Trophoblast cell (in vitro differentiated cells and primary cell): ENCODE results near the gene DNMT1.

ENCODE experiments used
- DNase-seq, 2 donors: peaks; one replicate each; pipeline ENCODE4 v3.0.0-alpha.2; 2016
- H2AFZ ChIP-seq: 2 replicates; pipeline ENCODE4 v1.6.1; 2013; ENCODE audit warnings: low read length, moderate library complexity, mild to moderate bottlenecking; ENCODE audit not compliant: insufficient read depth, poor library complexity
- H2AK5ac ChIP-seq: 2 replicates; pipeline ENCODE4 v1.6.1; 2013; ENCODE audit warnings: mild to moderate bottlenecking, low read length
- H2BK120ac ChIP-seq: 2 replicates; pipeline ENCODE4 v1.6.1; 2013; ENCODE audit warnings: low read length, mild to moderate bottlenecking, moderate library complexity; ENCODE audit not compliant: insufficient read depth, poor library complexity
- H2BK12ac ChIP-seq: 2 replicates; pipeline ENCODE4 v1.6.1; 2013; ENCODE audit warnings: mild to moderate bottlenecking, low read length, moderate library complexity
- H2BK5ac ChIP-seq: 2 replicates; pipeline ENCODE4 v1.6.1; 2013; ENCODE audit warnings: low read length, low read depth, moderate library complexity, mild to moderate bottlenecking; ENCODE audit not compliant: poor library complexity
- H3K14ac ChIP-seq: 2 replicates; pipeline ENCODE4 v1.6.1; 2013; ENCODE audit warnings: mild to moderate bottlenecking, low read length
- H3K18ac ChIP-seq: 2 replicates; pipeline ENCODE4 v1.6.1; 2013; ENCODE audit warnings: mild to moderate bottlenecking, low read length
- H3K23ac ChIP-seq: 2 replicates; pipeline ENCODE4 v1.6.1; 2013; ENCODE audit warnings: low read length
- H3K27ac ChIP-seq: 2 replicates; pipeline ENCODE4 v1.5.1; 2013; ENCODE audit warnings: low read depth, mild to moderate bottlenecking, inconsistent platforms, low read length, moderate library complexity
- H3K27me3 ChIP-seq: 2 replicates; pipeline ENCODE4 v1.6.1; 2013; ENCODE audit warnings: inconsistent platforms, mild to moderate bottlenecking, low read length, moderate library complexity; ENCODE audit not compliant: insufficient read depth
- H3K36me3 ChIP-seq, 2 experiments: 1 replicate in 1 of 2; 2 replicates in 1 of 2; pipeline ENCODE4 v1.6.1; 2013; ENCODE audit warnings: low read length in 2 of 2, mild to moderate bottlenecking in 2 of 2, moderate library complexity in 1 of 2; ENCODE audit not compliant: insufficient read depth in 2 of 2, control insufficient read depth in 1 of 2
- H3K4ac ChIP-seq: 2 replicates; pipeline ENCODE4 v1.6.1; 2013; ENCODE audit warnings: low read depth, mild to moderate bottlenecking, low read length, moderate library complexity
- H3K4me1 ChIP-seq, 2 experiments: 1 replicate in 1 of 2; 2 replicates in 1 of 2; pipeline ENCODE4 v1.6.1; 2013; ENCODE audit warnings: low read length in 2 of 2, mild to moderate bottlenecking in 2 of 2, moderate library complexity in 1 of 2; ENCODE audit not compliant: insufficient read depth in 2 of 2, control insufficient read depth in 1 of 2
- H3K4me2 ChIP-seq: 2 replicates; pipeline ENCODE4 v1.6.1; 2013; ENCODE audit warnings: inconsistent platforms, mild to moderate bottlenecking, low read length, moderate library complexity
- H3K4me3 ChIP-seq: 2 replicates; pipeline ENCODE4 v1.5.1; 2013; ENCODE audit warnings: mild to moderate bottlenecking, low read depth, low read length, inconsistent platforms
- H3K79me1 ChIP-seq: one replicate; pipeline ENCODE4 v1.6.1; 2013; ENCODE audit warnings: low read length
- H3K79me2 ChIP-seq: 2 replicates; pipeline ENCODE4 v1.6.1; 2013; ENCODE audit warnings: low read length, mild to moderate bottlenecking; ENCODE audit not compliant: control insufficient read depth, insufficient read depth, poor library complexity
- H3K9ac ChIP-seq: 2 replicates; pipeline ENCODE4 v1.6.1; 2013; ENCODE audit warnings: mild to moderate bottlenecking, low read length
- H3K9me3 ChIP-seq: 2 replicates; pipeline ENCODE4 v1.6.1; 2013; ENCODE audit warnings: low read depth, mild to moderate bottlenecking, control low read depth, inconsistent platforms, low read length; ENCODE audit not compliant: insufficient read depth
- H4K12ac ChIP-seq: 2 replicates; pipeline ENCODE4 v1.6.1; 2013; ENCODE audit warnings: low read depth, mild to moderate bottlenecking, low read length, moderate library complexity
- H4K8ac ChIP-seq: 2 replicates; pipeline ENCODE4 v1.6.1; 2013; ENCODE audit warnings: low read depth, mild to moderate bottlenecking, low read length, moderate library complexity
- H4K91ac ChIP-seq: one replicate; pipeline ENCODE4 v1.6.1; 2013; ENCODE audit warnings: low read depth, mild to moderate bottlenecking, low read length, moderate library complexity
- WGBS: extraction: QIAGEN DNeasy Blood & Tissue Kit; methylation state at CpG from one replicate; pipeline ENCODE4 v1.1.7; 2013; ENCODE audit warnings: missing lambda C conversion rate; ENCODE audit not compliant: insufficient read length, insufficient coverage; ENCODE audit errors: extremely low coverage; 5-methylcytosine and 5-hydroxymethylcytosine counted together

The DNMT1 gene

DNA sequence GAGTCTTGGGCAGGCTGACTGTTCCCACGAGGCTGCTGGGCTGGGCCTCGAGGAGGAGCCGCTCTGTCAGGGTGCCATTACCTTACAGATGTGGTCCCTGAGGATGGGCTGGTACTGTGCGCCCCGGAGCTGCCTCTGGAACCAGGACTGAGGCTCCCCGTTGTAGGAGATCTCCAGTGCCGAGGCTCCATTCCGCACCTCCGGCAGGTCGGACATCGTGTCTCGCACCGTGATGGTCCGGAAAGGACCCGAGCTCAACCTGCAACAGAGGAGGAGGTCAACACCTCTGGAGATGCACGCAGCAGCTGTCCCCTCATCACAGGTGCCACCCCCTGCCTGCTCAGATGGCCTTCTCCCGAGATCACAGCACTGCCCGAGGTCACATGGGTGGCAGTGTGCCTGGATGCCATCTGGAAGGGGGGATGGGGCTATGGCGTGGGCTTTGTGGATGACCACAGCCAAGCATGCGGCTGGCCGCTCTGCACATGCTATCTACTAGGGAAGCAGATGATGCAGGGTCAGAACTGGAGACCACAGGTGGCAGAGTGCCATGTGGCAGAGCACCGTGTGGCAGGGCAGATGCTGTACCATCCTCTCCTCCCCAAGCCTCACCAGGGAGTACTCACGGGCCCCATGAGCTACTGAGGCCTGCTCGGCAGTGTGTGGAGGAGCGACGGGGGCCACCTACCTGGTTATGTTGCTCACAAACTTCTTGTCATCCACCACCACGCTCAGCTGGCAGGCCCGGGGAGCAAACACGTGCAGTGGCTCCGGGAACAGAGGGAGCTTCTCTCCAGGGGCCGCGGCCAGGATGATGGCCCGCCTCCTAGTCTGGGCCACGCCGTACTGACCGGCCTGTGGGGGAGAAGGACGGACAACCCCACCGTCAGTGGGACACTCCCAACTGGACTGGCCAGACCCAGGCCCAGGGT lies 56.7 kb downstream of the DNMT1 start:
- Histone ChIP-seq H2BK12ac (no peak overlapping the region), H3K36me3 (peaks cover 87 to 93% of the 10 kb centered on the region in 2 experiments), H3K27ac (no peak overlapping the region), H2BK120ac (no peak overlapping the region), H3K23ac (no peak overlapping the region), H3K9me3 (no peaks in the 10 kb centered on the region), H4K8ac (no peak overlapping the region), H3K4me3 (no peak overlapping the region), H3K79me1 (no peaks in the 10 kb centered on the region), H3K14ac (no peak overlapping the region), H3K4me2 (no peak overlapping the region), H2AK5ac (no peak overlapping the region), H3K9ac (no peak overlapping the region), H3K79me2 (no peaks in the 10 kb centered on the region), H4K12ac (no peak overlapping the region), H3K4me1 (no peaks in the 10 kb centered on the region), H4K91ac (no peak overlapping the region), H3K4ac (no peak overlapping the region), H2BK5ac (no peak overlapping the region), H3K18ac (no peak overlapping the region), H3K27me3 (no peaks in the 10 kb centered on the region), H2AFZ (no peak overlapping the region)
- no CpG with 5 or more reads among the region's 38 CpGs for WGBS
- DNase-seq: no peak

DNA sequence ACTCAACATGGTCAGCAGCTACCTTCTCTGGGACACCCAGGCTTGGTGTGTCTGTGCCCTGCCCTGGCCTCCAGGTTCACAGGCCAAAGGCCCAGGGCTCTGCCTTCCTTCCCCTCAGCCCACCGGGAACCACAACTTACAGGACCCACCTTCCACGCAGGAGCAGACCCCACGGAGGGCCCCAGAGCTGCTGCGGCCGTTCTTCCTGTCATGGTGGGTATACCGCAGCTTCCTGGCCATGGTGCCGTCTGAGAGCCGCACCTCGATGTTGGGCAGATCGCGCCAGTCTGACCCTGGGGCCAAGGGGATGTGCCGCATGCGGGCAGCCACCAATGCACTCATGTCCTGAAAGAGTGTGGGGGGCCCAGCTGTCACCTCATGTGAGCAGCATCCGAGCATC lies 57.8 kb downstream of the DNMT1 start:
- Histone ChIP-seq H3K79me2 (no peaks in the 10 kb centered on the region), H4K91ac (no peak overlapping the region)
- no CpG with 5 or more reads among the region's 14 CpGs for WGBS

GRCh38 chr19:10135551-10136334 lies 59.0 kb downstream of the DNMT1 start:
- H2AFZ ChIP-seq: no peak overlapping the region
- no peak for DNase-seq
- H3K18ac ChIP-seq: no peak overlapping the region
- no peak overlapping the region for H3K9ac ChIP-seq
- no peaks in the 10 kb centered on the region for H3K27me3 ChIP-seq
- H3K4me3 ChIP-seq: no peak overlapping the region
- no peak overlapping the region for H3K27ac ChIP-seq
- H2AK5ac ChIP-seq: no peak overlapping the region
- no peaks in the 10 kb centered on the region for H3K79me1 ChIP-seq
- H4K8ac ChIP-seq: no peak overlapping the region
- no peak overlapping the region for H3K14ac ChIP-seq
- no peak overlapping the region for H4K91ac ChIP-seq
- H3K23ac ChIP-seq: no peak overlapping the region
- no peaks in the 10 kb centered on the region for H3K4me1 ChIP-seq
- peaks cover 83% of the 10 kb centered on the region in 2 experiments for H3K36me3 ChIP-seq
- H3K79me2 ChIP-seq: no peaks in the 10 kb centered on the region
- H3K4ac ChIP-seq: no peak overlapping the region
- no peak overlapping the region for H2BK12ac ChIP-seq
- H2BK5ac ChIP-seq: no peak overlapping the region
- no peak overlapping the region for H3K4me2 ChIP-seq
- H3K9me3 ChIP-seq: no peaks in the 10 kb centered on the region
- H4K12ac ChIP-seq: no peak overlapping the region
- no CpG with 5 or more reads among the region's 39 CpGs for WGBS
- no peak overlapping the region for H2BK120ac ChIP-seq

More for the DNA sequence above, 57.8 kb downstream of the DNMT1 start:
- H4K8ac ChIP-seq: no peak overlapping the region
- no peak overlapping the region for H3K18ac ChIP-seq
- peaks cover 87 to 90% of the 10 kb centered on the region in 2 experiments for H3K36me3 ChIP-seq
- no peak overlapping the region for H3K14ac ChIP-seq
- H3K4ac ChIP-seq: no peak overlapping the region
- no peak overlapping the region for H3K27ac ChIP-seq
- no peak for DNase-seq
- H2AFZ ChIP-seq: no peak overlapping the region
- no peak overlapping the region for H3K4me3 ChIP-seq
- H4K12ac ChIP-seq: no peak overlapping the region
- no peaks in the 10 kb centered on the region for H3K9me3 ChIP-seq
- H3K4me2 ChIP-seq: no peak overlapping the region
- H3K9ac ChIP-seq: no peak overlapping the region
- H2BK120ac ChIP-seq: no peak overlapping the region
- no peak overlapping the region for H2BK5ac ChIP-seq
- H3K79me1 ChIP-seq: no peaks in the 10 kb centered on the region
- no peak overlapping the region for H3K23ac ChIP-seq
- H2AK5ac ChIP-seq: no peak overlapping the region
- no peaks in the 10 kb centered on the region for H3K27me3 ChIP-seq
- H2BK12ac ChIP-seq: no peak overlapping the region
- H3K4me1 ChIP-seq: no peaks in the 10 kb centered on the region

DNA sequence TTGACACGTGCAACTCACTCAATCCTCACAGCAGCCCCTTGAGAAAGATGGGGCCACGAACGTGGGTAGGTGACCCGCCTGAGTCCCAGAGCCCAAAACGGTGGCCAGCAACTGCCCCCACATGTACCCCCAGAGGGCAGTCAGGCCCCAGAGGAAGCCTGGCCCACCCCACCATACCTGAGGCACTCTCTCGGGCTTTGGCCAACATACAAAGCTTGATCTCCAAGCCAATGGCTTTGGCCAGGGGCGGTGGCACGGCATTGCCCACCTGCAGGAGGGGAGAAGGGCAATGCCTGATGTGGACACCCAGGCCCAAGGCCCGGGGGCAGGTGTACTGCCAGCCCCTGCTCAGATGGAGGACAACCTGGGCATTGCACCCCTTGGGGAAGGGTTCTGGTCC lies 60.7 kb downstream of the DNMT1 start:
- WGBS: no CpG with 5 or more reads among the region's 9 CpGs
- no peak overlapping the region for H3K4me2 ChIP-seq
- H3K4me3 ChIP-seq: no peak overlapping the region
- H3K18ac ChIP-seq: no peak overlapping the region
- H3K79me1 ChIP-seq: no peaks in the 10 kb centered on the region
- H3K27me3 ChIP-seq: no peaks in the 10 kb centered on the region
- H3K4me1 ChIP-seq: no peaks in the 10 kb centered on the region
- H3K27ac ChIP-seq: no peak overlapping the region
- no peaks in the 10 kb centered on the region for H3K9me3 ChIP-seq
- H3K79me2 ChIP-seq: no peaks in the 10 kb centered on the region
- no peak overlapping the region for H2BK12ac ChIP-seq
- H4K8ac ChIP-seq: no peak overlapping the region
- no peak for DNase-seq
- H3K4ac ChIP-seq: no peak overlapping the region
- H4K12ac ChIP-seq: no peak overlapping the region
- no peak overlapping the region for H3K14ac ChIP-seq
- H4K91ac ChIP-seq: no peak overlapping the region
- H3K9ac ChIP-seq: no peak overlapping the region
- no peak overlapping the region for H2BK5ac ChIP-seq
- no peak overlapping the region for H2BK120ac ChIP-seq
- no peak overlapping the region for H2AFZ ChIP-seq
- H2AK5ac ChIP-seq: no peak overlapping the region
- H3K36me3 ChIP-seq: peaks cover 74 to 80% of the 10 kb centered on the region in 2 experiments
- no peak overlapping the region for H3K23ac ChIP-seq
